ENCODE results near the gene MRPL53. TPM values are rescaled to one million over a fixed set of nuclear protein-coding genes. Genes with fewer than 3 reads are reported as not detected.
A peak's percentile ranks its signal among the peaks of the same experiment; 100 is the strongest.

The MRPL53 gene
- total RNA-seq, 4 donors from 2014 or later, result 15.0 to 49.4 (median 40.9) TPM

GRCh38 chr2:74457549-74458131, 14.8 kb downstream of the MRPL53 start:
- no peaks in the 10 kb centered on the region for H3K9me3 ChIP-seq
- TF ChIP-seq POLR2A (IDR thresholded peaks at IDR 0.05) (peak; percentile 71 to 97), CTCF (IDR thresholded peaks at IDR 0.05) (no peak)
- no peaks in the 10 kb centered on the region for H3K27me3 ChIP-seq
- 0 to 1% methylated on average over 20 to 31 of the region's 46 CpGs for WGBS, 2 donors
- peak overlapping the region; percentile 11 to 63 (median 40) for H3K4me3 ChIP-seq (replicated peaks in 1 of 3)
- peaks cover 5 to 9% of the 10 kb centered on the region in 2 donors for H3K36me3 ChIP-seq
- H3K4me1 ChIP-seq, result peaks cover 23 to 30% of the 10 kb centered on the region in 2 donors
- intact Hi-C loops (cut with DNase I), result no loop called here
- peak overlapping the region; percentile 97 to 98 (median 98) for H3K27ac ChIP-seq
- peak; percentile 78 to 81 for DNase-seq

- intact Hi-C loops (cut with DNase I), result no loop called here
- WGBS, 2 donors, result 2 to 7% methylated on average over 10 of the region's 27 CpGs
Measured at GRCh38 chr2:74457129-74457548, 15.3 kb downstream of the MRPL53 start.

GRCh38 chr2:74454654-74455511, 17.6 kb downstream of the MRPL53 start, which contains the start of gene INO80B:
Gene INO80B, plus strand, starts transcription at chr2:74455087. Its CDS starts 30 bp downstream, at chr2:74455117.
- H3K9me3 ChIP-seq, result no peaks in the 10 kb centered on the region
- peak; percentile 95 for DNase-seq
- intact Hi-C loops (cut with DNase I), result no loop called here
- WGBS, 2 donors, result 3% methylated on average over 28 to 36 of the region's 40 CpGs
- H3K27me3 ChIP-seq, result no peaks in the 10 kb centered on the region
- peaks cover 23 to 30% of the 10 kb centered on the region in 2 donors for H3K4me1 ChIP-seq
- no peaks in the 10 kb centered on the region for H3K36me3 ChIP-seq
- H3K4me3 ChIP-seq (replicated peaks in 1 of 3), result peak within 1 kb of the TSS; percentile 31 to 81 (median 38)
- TF ChIP-seq POLR2A (IDR thresholded peaks at IDR 0.05) (peak in 1 of 2 donors; percentile 52), CTCF (IDR thresholded peaks at IDR 0.05) (no peak)
- H3K27ac ChIP-seq, result peak within 1 kb of the TSS in 1 of 3 donors; percentile 13

More at GRCh38 chr2:74457129-74457548, 15.3 kb downstream of the MRPL53 start:
- Histone ChIP-seq H3K27me3 (no peaks in the 10 kb centered on the region), H3K9me3 (no peaks in the 10 kb centered on the region), H3K4me1 (peaks cover 23 to 30% of the 10 kb centered on the region in 2 donors), H3K27ac (peak overlapping the region; percentile 97 to 98 (median 98)), H3K4me3 (replicated peaks in 1 of 3) (peak overlapping the region; percentile 11 to 63 (median 40)), H3K36me3 (peaks cover 0 to 4% of the 10 kb centered on the region in 2 donors)
- no peak for DNase-seq
- no peak for TF ChIP-seq CTCF (IDR thresholded peaks at IDR 0.05)
- TF ChIP-seq POLR2A (IDR thresholded peaks at IDR 0.05), result no peak

- Histone ChIP-seq H3K4me1 (peaks cover 5 to 7% of the 10 kb centered on the region in 2 donors), H3K4me3 (replicated peaks in 1 of 3) (no peak overlapping the region), H3K27ac (no peak overlapping the region), H3K9me3 (no peaks in the 10 kb centered on the region), H3K27me3 (no peaks in the 10 kb centered on the region), H3K36me3 (no peaks in the 10 kb centered on the region)
- intact Hi-C loops (cut with DNase I), result no loop called here
- TF ChIP-seq CTCF (IDR thresholded peaks at IDR 0.05) (no peak), POLR2A (IDR thresholded peaks at IDR 0.05) (no peak)
- 81 to 87% methylated on average over 3 of the region's 3 CpGs for WGBS, 2 donors
- DNase-seq, result no peak
Measured at GRCh38 chr2:74450570-74451190, 21.8 kb downstream of the MRPL53 start.
